GM12878 (cell line): Measurements from ENCODE around the gene PDXDC1. TPM values are rescaled to one million over a fixed set of nuclear protein-coding genes. Genes with fewer than 3 reads are reported as not detected.
"Not testable (repeated sequence)": the region's sequence is repeated elsewhere in the genome, so short reads cannot be mapped to it uniquely, and the experiment has no call there.

Experiments used
- ATAC-seq: fragments of 200-7000 bp; cut with Tn5 transposase; 3 replicates; pipeline ENCODE4 v1.9.1; 2020; ENCODE audit warnings: mild to moderate bottlenecking, moderate library complexity
- BruUV-seq: library from RNA; stranded (reverse); fragments of 400-500 nt; replicated peaks from 2 replicates; lab custom pipeline; 2021; lab: Mats Ljungman, UMichigan
- CTCF ChIA-PET: fragments of 300-600 bp; sonication (Branson Sonifier 250); formaldehyde crosslinking; extraction: SDS; loops from one replicate; lab custom pipeline; 2021; ENCODE audit warnings: inconsistent platforms; lab: Yijun Ruan, JAX
- POLR2A ChIA-PET: fragments of 350-600 bp; formaldehyde crosslinking; extraction: SDS; loops from one replicate; lab custom pipeline; 2021; ENCODE audit warnings: inconsistent platforms; lab: Charles Lee
- RAD21 ChIA-PET: fragments of 300-600 bp; sonication (Branson Sonifier 250); formaldehyde crosslinking; loops from one replicate; lab custom pipeline; 2023; ENCODE audit warnings: antibody characterized with exemption; ENCODE audit not compliant: unreplicated experiment; lab: Charles Lee
- SMC1A ChIA-PET: fragments of 300-600 bp; sonication (Branson Sonifier 250); formaldehyde crosslinking; loops from one replicate; lab custom pipeline; 2023; ENCODE audit not compliant: unreplicated experiment, uncharacterized antibody; lab: Charles Lee
- DNase-seq: peaks from one replicate; pipeline ENCODE4 v3.0.0-alpha.2; 2011; ENCODE audit warnings: low read depth, low spot score
- FAIRE-seq: peaks from 3 replicates; lab custom pipeline; 2011; peaks lifted over from hg19 to GRCh38; lab: Jason Lieb, UNC
- H2AFZ ChIP-seq: 2 replicates; pipeline ENCODE4 v1.6.0; 2011; ENCODE audit warnings: low read depth, low read length, control low read depth; ENCODE audit not compliant: control insufficient read depth
- H3K27ac ChIP-seq: 2 replicates; pipeline ENCODE4 v1.5.1; 2011; ENCODE audit warnings: control low read depth; ENCODE audit not compliant: control insufficient read depth, insufficient read depth
- H3K27me3 ChIP-seq, 2 experiments: replicated peaks in 1 of 2; 2 replicates each; pipeline versions ENCODE4 v1.6.0 to v1.6.1; 2011; ENCODE audit warnings: low read length in 1 of 2; ENCODE audit not compliant: control insufficient read depth in 2 of 2, insufficient read depth in 2 of 2
- H3K36me3 ChIP-seq, 2 experiments: 2 replicates each; pipeline ENCODE4 v1.5.1; 2011; ENCODE audit warnings: low read length in 1 of 2; ENCODE audit not compliant: control insufficient read depth in 2 of 2, insufficient read depth in 2 of 2
- H3K4me1 ChIP-seq: 2 replicates; pipeline ENCODE4 v1.6.1; 2011; ENCODE audit warnings: mild to moderate bottlenecking, low read length, moderate library complexity, mixed read lengths; ENCODE audit not compliant: control insufficient read depth, insufficient read depth
- H3K4me2 ChIP-seq: 2 replicates; pipeline ENCODE4 v1.6.0; 2011; ENCODE audit warnings: control low read depth; ENCODE audit not compliant: control insufficient read depth, insufficient read depth
- H3K4me3 ChIP-seq: fragments of 200-600 bp; sonication (generic); 2 replicates; pipeline ENCODE4 v1.5.1; 2016
- H3K79me2 ChIP-seq: 2 replicates; pipeline ENCODE4 v1.6.0; 2011; ENCODE audit warnings: low read length; ENCODE audit not compliant: control insufficient read depth, insufficient read depth
- H3K9ac ChIP-seq: 2 replicates; pipeline ENCODE4 v1.8.0; 2011; ENCODE audit warnings: low read length, control low read depth, mixed read lengths; ENCODE audit not compliant: control insufficient read depth, insufficient read depth
- H3K9me3 ChIP-seq: replicated peaks from 3 replicates; pipeline ENCODE4 v1.5.1; 2011; ENCODE audit warnings: mild to moderate bottlenecking, low read length; ENCODE audit not compliant: control insufficient read depth, insufficient read depth
- H4K20me1 ChIP-seq: 2 replicates; pipeline ENCODE4 v1.6.0; 2011; ENCODE audit not compliant: control insufficient read depth, insufficient read depth
- WGBS: methylation state at CpG from one replicate; pipeline ENCODE4 v1.1.6; 2016; ENCODE audit warnings: low lambda C conversion rate; ENCODE audit not compliant: insufficient replicate concordance, insufficient coverage; ENCODE audit errors: missing lambda C conversion rate; 5-methylcytosine and 5-hydroxymethylcytosine counted together
- in situ Hi-C: fragments of 300-500 bp; cut with MboI; formaldehyde crosslinking; loops from 9 replicates; pipeline ENCODE4 v1.14.3; 2018; ENCODE audit warnings: mixed read lengths
- intact Hi-C: fragments of 100-400 bp; cut with micrococcal nuclease; formaldehyde crosslinking; loops from one replicate; pipeline ENCODE4 v1.14.2; 2022; ENCODE audit not compliant: unreplicated experiment
- polyA plus RNA-seq, 11 experiments: library from polyadenylated mRNA; depleted of rRNA in 4 of 11; unstranded in 6 of 11; stranded (reverse) in 5 of 11; fragments of >200 nt; fragmentation: Nextera tagmentation in 4 of 11; fragmentation: Illumina TruSeq in 1 of 11; extraction: Ambion mirVana in 4 of 11; extraction: Trizol in 1 of 11; gene quantifications; 1 replicate in 1 of 11; 2 replicates in 10 of 11; pipeline versions ENCODE4 v1.2.1 to v1.2.3, GENCODE V29; 2011 to 2016; ENCODE audit warnings: inconsistent platforms in 2 of 11, missing spikeins in 2 of 11, low read depth in 1 of 11
- total RNA-seq, 4 experiments: library from RNA; depleted of rRNA in 3 of 4; stranded (reverse); fragments of >200 nt in 3 of 4; fragmentation: Illumina TruSeq in 1 of 4; extraction: Trizol in 1 of 4; gene quantifications; 2 replicates each; pipeline versions ENCODE4 v1.2.1 to v1.2.3, GENCODE V29; 2013 to 2021

Gene PDXDC1
- total and polyA plus RNA-seq, 10 of the 15 experiments (the other 5 are each of a cell fraction or from before 2014, with no cell fraction given) = 6.1 to 78.2 (median 53.8) TPM

GRCh38 chr16:14930246-14930645 is 44.6 kb upstream of the PDXDC1 start:
- H3K36me3 ChIP-seq, DNase-seq, intact Hi-C loops, H4K20me1 ChIP-seq, H3K4me2 ChIP-seq, H3K4me3 ChIP-seq, CTCF ChIA-PET, SMC1A ChIA-PET, in situ Hi-C loops, H3K27me3 ChIP-seq, H2AFZ ChIP-seq, H3K9ac ChIP-seq, POLR2A ChIA-PET, H3K79me2 ChIP-seq, ATAC-seq, FAIRE-seq, H3K27ac ChIP-seq, RAD21 ChIA-PET, H3K4me1 ChIP-seq, BruUV-seq, H3K9me3 ChIP-seq: not testable (repeated sequence)
- WGBS = no CpG with 5 or more reads among the region's 25 CpGs

- H3K36me3 ChIP-seq, SMC1A ChIA-PET, DNase-seq, H2AFZ ChIP-seq, H3K27ac ChIP-seq, H3K79me2 ChIP-seq, FAIRE-seq, H3K9ac ChIP-seq, CTCF ChIA-PET, H3K4me1 ChIP-seq, in situ Hi-C loops, H3K9me3 ChIP-seq, RAD21 ChIA-PET, ATAC-seq, H3K4me3 ChIP-seq, intact Hi-C loops, H3K27me3 ChIP-seq, H3K4me2 ChIP-seq, POLR2A ChIA-PET, H4K20me1 ChIP-seq, BruUV-seq: not testable (repeated sequence)
- WGBS = 70% methylated on average over 3 of the region's 19 CpGs
Observed at GRCh38 chr16:14930971-14931370, 43.9 kb upstream of the PDXDC1 start.

- H3K36me3 ChIP-seq, H3K27ac ChIP-seq, H3K9me3 ChIP-seq, H2AFZ ChIP-seq, H3K9ac ChIP-seq, FAIRE-seq, intact Hi-C loops, H3K27me3 ChIP-seq, in situ Hi-C loops, H3K4me1 ChIP-seq, POLR2A ChIA-PET, DNase-seq, RAD21 ChIA-PET, H4K20me1 ChIP-seq, SMC1A ChIA-PET, H3K4me3 ChIP-seq, ATAC-seq, H3K4me2 ChIP-seq, H3K79me2 ChIP-seq, CTCF ChIA-PET: not testable (repeated sequence)
- 95% methylated on average over 15 of the region's 47 CpGs for WGBS
- TSS peak; percentile 63 for BruUV-seq
Observed at GRCh38 chr16:14932581-14933375, 42.0 kb upstream of the PDXDC1 start.

GRCh38 chr16:14937143-14937542 is 37.7 kb upstream of the PDXDC1 start, which contains the start of gene NPIPA1:
NPIPA1 (plus strand) TSS chr16:14937443; CDS start chr16:14937443, 0 bp downstream.
- in situ Hi-C loops = not testable (repeated sequence)

More at GRCh38 chr16:14937143-14937542, 37.7 kb upstream of the PDXDC1 start, which contains the start of gene NPIPA1:
- CTCF ChIA-PET, RAD21 ChIA-PET, H3K9ac ChIP-seq, H3K79me2 ChIP-seq, H4K20me1 ChIP-seq, intact Hi-C loops, H3K36me3 ChIP-seq, SMC1A ChIA-PET, H3K4me3 ChIP-seq, H3K4me2 ChIP-seq, H3K4me1 ChIP-seq, ATAC-seq, BruUV-seq, POLR2A ChIA-PET, H3K9me3 ChIP-seq, FAIRE-seq, DNase-seq, H3K27me3 ChIP-seq, H2AFZ ChIP-seq, H3K27ac ChIP-seq: not testable (repeated sequence)
- WGBS = no CpG with 5 or more reads among the region's 4 CpGs
